Glutamatergic neuron (in vitro differentiated cells): ENCODE results near the gene KRTAP2-3. TPM values are rescaled to one million over a fixed set of nuclear protein-coding genes. Genes with fewer than 3 reads are reported as not detected.
A peak's percentile ranks its signal among the peaks of the same experiment; 100 is the strongest.

Experiments used
- DNase-seq: peaks from one replicate; pipeline ENCODE4 v3.0.0; 2022
- H3K27ac Mint-ChIP-seq: one replicate; pipeline ENCODE4 v1.8.0; 2020; ENCODE audit warnings: mild to moderate bottlenecking, mixed read lengths, inconsistent platforms; ENCODE audit not compliant: unreplicated experiment
- H3K27me3 Mint-ChIP-seq: one replicate; pipeline ENCODE4 v1.8.0; 2020; ENCODE audit warnings: mild to moderate bottlenecking, moderate library complexity, mixed read lengths, inconsistent platforms; ENCODE audit not compliant: unreplicated experiment
- H3K36me3 Mint-ChIP-seq: one replicate; pipeline ENCODE4 v1.8.0; 2020; ENCODE audit warnings: mild to moderate bottlenecking, mixed read lengths, inconsistent platforms; ENCODE audit not compliant: unreplicated experiment
- H3K4me1 Mint-ChIP-seq: one replicate; pipeline ENCODE4 v1.8.0; 2020; ENCODE audit warnings: mild to moderate bottlenecking, low read depth, mixed read lengths, inconsistent platforms; ENCODE audit not compliant: unreplicated experiment
- H3K4me3 Mint-ChIP-seq: one replicate; pipeline ENCODE4 v1.8.0; 2020; ENCODE audit warnings: mild to moderate bottlenecking, mixed read lengths, inconsistent platforms; ENCODE audit not compliant: unreplicated experiment
- H3K9me3 Mint-ChIP-seq: one replicate; pipeline ENCODE4 v1.8.0; 2020; ENCODE audit warnings: mild to moderate bottlenecking, moderate library complexity, mixed read lengths, inconsistent platforms; ENCODE audit not compliant: unreplicated experiment
- total RNA-seq: library from RNA; stranded (reverse); fragmentation: NEBNext Ultra II Directional; extraction: Animal tissue kit (Norgen Biotek cat#: 25700); gene quantifications from one replicate; pipeline ENCODE4 v1.2.1, GENCODE V29; 2021; ENCODE audit not compliant: unreplicated experiment
- TF ChIP-seq, protein P1 (sequence below): fragments of 200-600 bp; sonication (generic); IDR thresholded peaks from one replicate; pipeline ENCODE4 v1.5.0; 2021; ENCODE audit not compliant: partially characterized antibody, unreplicated experiment

Gene KRTAP2-3
- total RNA-seq, 1 donor from 2014 or later: not detected

DNA sequence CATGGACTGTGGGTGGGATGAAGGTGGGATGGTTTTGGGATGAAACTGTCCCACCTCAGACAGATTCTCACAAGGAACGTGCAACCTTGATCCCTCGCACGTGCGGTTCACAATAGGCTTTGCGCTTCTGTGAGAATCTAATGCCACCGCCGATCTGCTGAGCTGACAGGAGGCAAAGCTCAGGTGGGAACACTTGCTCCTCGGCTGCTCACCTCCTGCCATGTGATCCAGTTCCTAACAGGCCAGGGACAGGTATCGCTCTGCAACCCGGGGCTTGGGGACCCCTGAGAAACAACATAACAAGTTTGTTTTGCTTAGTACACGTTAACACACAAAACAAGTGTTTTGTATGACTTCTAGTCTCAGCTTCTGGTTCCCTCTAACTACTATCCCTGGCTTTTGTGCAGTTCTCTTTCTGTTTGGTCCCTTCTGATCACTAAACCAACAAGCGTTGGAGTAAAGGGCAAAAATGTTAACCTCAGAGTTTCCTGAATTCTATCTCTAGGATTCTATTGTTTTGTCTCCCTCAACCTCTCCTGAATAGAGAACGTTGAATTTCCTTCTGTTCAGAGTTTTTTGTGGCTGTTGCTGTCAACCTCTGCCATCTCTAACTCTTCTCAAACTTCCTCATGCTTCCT, 43.2 kb downstream of the KRTAP2-3 start:
- H3K36me3 Mint-ChIP-seq: no peaks in the 10 kb centered on the region
- H3K4me3 Mint-ChIP-seq: no peak overlapping the region
- no peak overlapping the region for H3K27ac Mint-ChIP-seq
- H3K9me3 Mint-ChIP-seq: peaks cover 2% of the 10 kb centered on the region
- peaks cover 7% of the 10 kb centered on the region for H3K4me1 Mint-ChIP-seq
- peaks cover 3% of the 10 kb centered on the region for H3K27me3 Mint-ChIP-seq
- TF ChIP-seq, protein P1, sequence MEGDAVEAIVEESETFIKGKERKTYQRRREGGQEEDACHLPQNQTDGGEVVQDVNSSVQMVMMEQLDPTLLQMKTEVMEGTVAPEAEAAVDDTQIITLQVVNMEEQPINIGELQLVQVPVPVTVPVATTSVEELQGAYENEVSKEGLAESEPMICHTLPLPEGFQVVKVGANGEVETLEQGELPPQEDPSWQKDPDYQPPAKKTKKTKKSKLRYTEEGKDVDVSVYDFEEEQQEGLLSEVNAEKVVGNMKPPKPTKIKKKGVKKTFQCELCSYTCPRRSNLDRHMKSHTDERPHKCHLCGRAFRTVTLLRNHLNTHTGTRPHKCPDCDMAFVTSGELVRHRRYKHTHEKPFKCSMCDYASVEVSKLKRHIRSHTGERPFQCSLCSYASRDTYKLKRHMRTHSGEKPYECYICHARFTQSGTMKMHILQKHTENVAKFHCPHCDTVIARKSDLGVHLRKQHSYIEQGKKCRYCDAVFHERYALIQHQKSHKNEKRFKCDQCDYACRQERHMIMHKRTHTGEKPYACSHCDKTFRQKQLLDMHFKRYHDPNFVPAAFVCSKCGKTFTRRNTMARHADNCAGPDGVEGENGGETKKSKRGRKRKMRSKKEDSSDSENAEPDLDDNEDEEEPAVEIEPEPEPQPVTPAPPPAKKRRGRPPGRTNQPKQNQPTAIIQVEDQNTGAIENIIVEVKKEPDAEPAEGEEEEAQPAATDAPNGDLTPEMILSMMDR: no peak
- DNase-seq: no peak

DNA sequence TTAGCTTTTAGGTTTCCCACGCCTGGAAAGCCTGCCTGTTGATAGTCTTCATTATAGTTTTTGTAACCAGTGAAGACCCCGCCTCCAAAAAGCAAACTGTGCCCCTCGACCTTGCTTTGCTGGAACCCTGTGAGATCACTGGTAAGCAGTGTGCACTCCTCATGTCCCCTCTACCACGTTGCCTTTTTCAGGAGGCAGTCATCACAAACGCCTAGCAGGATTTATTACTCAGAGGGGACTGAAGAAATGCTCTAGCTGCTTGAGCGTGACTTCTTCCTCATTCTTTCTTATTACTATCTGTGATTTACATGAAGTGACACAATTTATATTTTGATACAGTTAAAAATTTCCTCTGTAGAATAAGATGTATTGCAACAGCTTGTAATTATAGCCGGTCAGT, 44.5 kb downstream of the KRTAP2-3 start:
- no peak overlapping the region for H3K4me3 Mint-ChIP-seq
- no peak for DNase-seq
- peaks cover 7% of the 10 kb centered on the region for H3K4me1 Mint-ChIP-seq
- no peaks in the 10 kb centered on the region for H3K36me3 Mint-ChIP-seq
- H3K27ac Mint-ChIP-seq: no peak overlapping the region
- TF ChIP-seq, protein P1: no peak
- peaks cover 3% of the 10 kb centered on the region for H3K27me3 Mint-ChIP-seq
- H3K9me3 Mint-ChIP-seq: peaks cover 2% of the 10 kb centered on the region

DNA sequence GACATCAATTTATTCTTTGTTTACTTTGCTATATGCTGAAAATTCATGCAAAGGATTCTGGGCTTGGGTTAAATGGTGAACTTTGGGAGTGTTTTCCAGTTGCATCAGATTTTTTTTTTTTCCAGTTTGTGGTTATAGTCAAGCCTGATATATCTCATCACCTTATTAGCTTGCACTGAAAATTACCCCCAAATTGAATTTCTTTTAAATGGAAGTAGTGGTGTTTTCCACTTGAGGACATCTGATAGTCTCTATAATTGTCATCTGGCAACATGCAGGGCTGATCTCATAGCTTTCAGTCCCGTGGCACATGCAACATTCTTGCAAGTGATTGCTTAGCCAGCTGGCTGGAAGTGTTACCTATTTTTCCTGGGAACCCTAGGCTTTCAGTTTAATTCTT, 46.3 kb downstream of the KRTAP2-3 start:
- DNase-seq: no peak
- Mint-ChIP-seq H3K4me1 (peaks cover 14% of the 10 kb centered on the region), H3K27ac (peak overlapping the region; percentile 37), H3K36me3 (no peaks in the 10 kb centered on the region), H3K27me3 (peaks cover 7% of the 10 kb centered on the region), H3K4me3 (no peak overlapping the region), H3K9me3 (peaks cover 4% of the 10 kb centered on the region)
- TF ChIP-seq, protein P1: no peak

DNA sequence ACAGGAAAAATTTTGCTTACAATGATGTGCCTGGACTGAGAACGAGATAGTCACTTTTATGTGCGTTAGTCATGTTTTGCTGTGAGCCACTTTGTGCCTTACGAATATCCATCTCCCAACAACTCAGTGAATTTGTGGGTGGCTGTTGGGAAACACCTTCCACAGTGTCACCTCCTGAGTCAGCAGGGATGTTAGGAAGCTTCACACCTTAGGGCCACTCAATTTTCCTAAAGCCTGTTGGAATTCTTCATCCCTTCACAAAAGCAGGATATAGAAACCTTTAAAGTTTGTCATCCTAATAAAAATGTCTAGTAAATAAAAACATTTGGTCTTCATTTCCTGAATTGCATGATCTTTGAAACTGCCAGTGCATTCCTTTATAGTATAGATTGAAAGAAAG, 46.7 kb downstream of the KRTAP2-3 start:
- no peak for DNase-seq
- TF ChIP-seq, protein P1: no peak
- peaks cover 6% of the 10 kb centered on the region for H3K9me3 Mint-ChIP-seq
- no peaks in the 10 kb centered on the region for H3K36me3 Mint-ChIP-seq
- peaks cover 8% of the 10 kb centered on the region for H3K27me3 Mint-ChIP-seq
- no peak overlapping the region for H3K27ac Mint-ChIP-seq
- H3K4me3 Mint-ChIP-seq: no peak overlapping the region
- peaks cover 17% of the 10 kb centered on the region for H3K4me1 Mint-ChIP-seq

DNA sequence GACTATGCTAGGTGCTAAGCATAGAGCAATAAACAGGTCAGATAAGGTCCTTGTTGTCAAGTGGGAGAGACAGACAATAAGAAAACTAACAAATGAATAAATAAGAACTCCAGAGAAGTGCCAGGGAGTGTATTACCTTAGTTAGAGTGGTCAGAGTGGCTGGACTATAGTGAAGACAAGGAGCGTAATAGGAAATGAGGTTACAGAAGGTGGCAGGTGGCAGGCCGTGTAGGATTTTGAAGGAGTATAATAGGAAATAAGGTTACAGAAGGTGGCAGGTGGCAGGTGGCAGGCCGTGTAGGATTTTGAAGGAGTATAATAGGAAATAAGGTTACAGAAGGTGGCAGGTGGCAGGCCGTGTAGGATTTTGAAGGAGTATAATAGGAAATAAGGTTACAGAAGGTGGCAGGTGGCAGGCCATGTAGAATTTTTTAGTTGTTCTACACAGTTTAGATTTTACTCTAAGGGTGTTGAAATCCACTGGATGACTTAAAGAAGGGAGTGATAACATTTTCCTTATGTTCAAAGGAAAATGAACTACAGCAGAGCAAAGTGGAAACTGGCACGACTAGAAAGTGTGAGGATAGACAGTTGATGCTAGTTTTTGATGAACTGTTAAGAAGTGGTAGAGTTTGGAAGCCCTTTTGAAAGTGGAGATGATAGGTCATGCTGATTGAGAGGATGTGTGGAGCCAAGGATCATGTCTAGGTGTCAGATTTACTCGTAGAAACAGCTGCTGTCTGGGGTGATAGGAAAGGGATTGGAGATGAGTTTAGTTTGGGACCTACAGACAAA, 47.4 kb downstream of the KRTAP2-3 start:
- Mint-ChIP-seq H3K27me3 (peaks cover 8% of the 10 kb centered on the region), H3K27ac (no peak overlapping the region), H3K4me1 (peaks cover 17% of the 10 kb centered on the region), H3K9me3 (peaks cover 6% of the 10 kb centered on the region), H3K36me3 (no peaks in the 10 kb centered on the region), H3K4me3 (no peak overlapping the region)
- TF ChIP-seq, protein P1: no peak
- no peak for DNase-seq
